ENCODE data around the gene CRYBA2. TPM values are rescaled to one million over a fixed set of nuclear protein-coding genes. Genes with fewer than 3 reads are reported as not detected.
A peak's percentile ranks its signal among the peaks of the same experiment; 100 is the strongest.

Gene CRYBA2
- total and polyA plus RNA-seq, 2 experiments from 2014 or later, result not detected

DNA sequence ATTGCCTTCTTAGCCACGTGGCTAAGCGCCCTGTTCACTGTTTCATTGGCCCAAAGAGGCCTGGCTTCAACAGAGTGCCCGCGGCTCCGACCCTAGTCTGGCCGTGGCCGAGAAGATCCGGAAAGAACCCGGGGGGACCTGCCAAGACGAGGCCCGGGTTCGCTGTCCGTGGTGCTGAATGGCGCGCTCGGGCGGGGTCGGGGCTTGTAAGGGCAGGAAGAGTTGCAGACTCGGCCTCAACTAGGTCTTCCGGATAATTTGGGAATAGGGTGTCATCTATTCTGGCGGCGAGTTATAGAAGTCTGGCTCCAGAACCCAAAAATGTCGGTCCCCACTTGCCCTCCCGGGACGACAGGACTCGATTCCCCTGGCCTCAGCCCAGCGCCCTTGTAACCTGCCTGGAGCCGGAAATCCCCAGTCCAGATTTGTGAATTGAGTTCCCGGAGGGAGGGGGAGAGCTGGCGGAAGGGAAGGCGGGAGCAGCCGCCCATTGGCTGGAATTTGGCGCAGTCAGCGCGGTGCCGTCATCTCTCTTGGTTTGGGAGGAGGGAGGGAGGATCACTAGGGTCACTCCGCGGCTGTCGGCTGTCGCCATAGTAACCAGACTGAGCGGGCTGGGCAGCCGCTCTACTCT, 30.2 kb downstream of the CRYBA2 start:
- no peaks in the 10 kb centered on the region for H3K9me3 ChIP-seq (ENCODE audit: low read depth)
- no peak for TF ChIP-seq CTCF (IDR thresholded peaks at IDR 0.05; ENCODE audit: low read depth, low read length)
- peak; percentile 97 to 99 for DNase-seq (ENCODE audit: low read depth in 1 of 2, low spot score in 1 of 2)
- peaks cover 8% of the 10 kb centered on the region for H3K4me1 ChIP-seq (ENCODE audit: low read depth)
- peak overlapping the region; percentile 34 for H3K4me3 ChIP-seq
- no peaks in the 10 kb centered on the region for H3K36me3 ChIP-seq
- H3K27ac ChIP-seq, result no peak overlapping the region
- H3K27me3 ChIP-seq, result peaks cover 57% of the 10 kb centered on the region

DNA sequence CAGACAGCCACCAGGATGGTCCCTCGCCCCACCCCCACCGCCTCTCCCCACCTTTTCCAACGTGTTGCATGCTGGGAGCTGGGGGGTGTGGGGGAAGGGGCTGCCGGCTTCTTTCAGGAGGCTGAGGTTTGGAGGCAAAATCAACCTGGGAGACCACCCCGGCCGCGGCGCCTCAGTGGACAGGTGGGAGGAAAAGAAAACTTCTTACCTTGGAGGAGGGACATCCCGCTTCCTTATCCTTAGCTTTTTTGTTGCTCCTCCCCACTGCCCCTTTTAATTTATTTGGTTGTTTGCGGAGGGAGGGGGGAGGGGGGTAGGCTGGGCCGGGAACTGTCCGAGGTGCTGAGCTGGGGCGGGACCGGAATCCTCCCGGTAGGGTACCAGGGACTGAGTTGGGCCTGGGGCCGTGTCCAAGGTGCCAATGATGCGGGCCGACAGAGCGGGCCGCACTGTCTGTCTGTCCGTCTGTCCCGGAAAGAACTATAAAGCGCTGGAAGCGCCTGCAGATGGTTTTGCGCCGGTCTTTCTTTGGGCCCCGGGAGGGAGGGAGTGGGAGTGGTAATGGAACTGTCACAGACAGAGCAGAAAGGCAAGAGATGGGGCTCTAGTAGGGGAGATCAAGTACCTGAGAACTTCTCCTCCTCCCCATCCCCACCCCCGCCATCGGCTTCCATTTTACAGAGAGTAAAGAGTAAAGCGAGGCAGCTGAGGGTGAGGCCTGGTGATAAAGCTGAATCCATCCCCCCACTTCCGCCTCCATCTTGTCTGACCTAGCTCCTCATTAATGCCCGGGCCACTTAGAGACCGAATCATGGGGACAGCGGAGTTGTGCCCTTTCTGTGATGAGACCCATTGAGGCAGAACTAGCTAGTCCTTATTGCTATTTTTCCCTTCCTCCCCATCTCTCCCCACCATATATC, 31.3 kb downstream of the CRYBA2 start:
- H3K27me3 ChIP-seq, result peaks cover 58% of the 10 kb centered on the region
- H3K4me3 ChIP-seq, result no peak overlapping the region
- peak in 1 of 2 donors; percentile 59 for DNase-seq (ENCODE audit: low read depth in 1 of 2, low spot score in 1 of 2)
- H3K27ac ChIP-seq, result no peak overlapping the region
- no peaks in the 10 kb centered on the region for H3K9me3 ChIP-seq (ENCODE audit: low read depth)
- TF ChIP-seq CTCF (IDR thresholded peaks at IDR 0.05; ENCODE audit: low read depth, low read length), result no peak
- H3K36me3 ChIP-seq, result no peaks in the 10 kb centered on the region
- peaks cover 8% of the 10 kb centered on the region for H3K4me1 ChIP-seq (ENCODE audit: low read depth)

DNA sequence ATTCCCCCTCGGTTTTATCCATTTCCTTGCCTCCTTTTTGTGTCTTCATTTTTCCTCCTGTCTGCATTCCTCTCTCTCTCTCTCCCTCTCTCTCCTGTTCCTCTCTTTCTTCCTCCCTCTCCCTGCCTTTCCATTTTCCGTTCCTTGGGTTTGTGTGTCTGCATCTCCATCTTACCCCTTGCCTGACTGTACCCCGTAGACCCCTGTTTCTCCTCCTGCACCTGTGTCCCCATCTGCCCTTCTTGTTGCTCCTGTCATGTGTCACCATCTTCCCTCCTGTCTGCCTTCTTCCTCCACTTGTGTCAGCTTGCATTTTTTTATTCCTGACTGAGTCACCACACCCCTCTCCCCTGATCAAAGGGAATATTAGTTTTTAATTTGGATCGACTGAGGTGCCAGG, 32.0 kb downstream of the CRYBA2 start:
- H3K4me1 ChIP-seq (ENCODE audit: low read depth), result peaks cover 8% of the 10 kb centered on the region
- H3K27ac ChIP-seq, result no peak overlapping the region
- no peaks in the 10 kb centered on the region for H3K9me3 ChIP-seq (ENCODE audit: low read depth)
- DNase-seq (ENCODE audit: low read depth in 1 of 2, low spot score in 1 of 2), result no peak
- no peak overlapping the region for H3K4me3 ChIP-seq
- H3K36me3 ChIP-seq, result no peaks in the 10 kb centered on the region
- peaks cover 60% of the 10 kb centered on the region for H3K27me3 ChIP-seq
- TF ChIP-seq CTCF (IDR thresholded peaks at IDR 0.05; ENCODE audit: low read depth, low read length), result no peak

GRCh38 chr2:218960309-218961165, 32.7 kb downstream of the CRYBA2 start:
- no peak for DNase-seq (ENCODE audit: low read depth in 1 of 2, low spot score in 1 of 2)
- Histone ChIP-seq H3K27ac (no peak overlapping the region), H3K27me3 (peaks cover 65% of the 10 kb centered on the region), H3K4me1 (ENCODE audit: low read depth) (peaks cover 8% of the 10 kb centered on the region), H3K9me3 (ENCODE audit: low read depth) (no peaks in the 10 kb centered on the region), H3K4me3 (no peak overlapping the region), H3K36me3 (no peaks in the 10 kb centered on the region)
- TF ChIP-seq CTCF (IDR thresholded peaks at IDR 0.05; ENCODE audit: low read depth, low read length), result no peak

DNA sequence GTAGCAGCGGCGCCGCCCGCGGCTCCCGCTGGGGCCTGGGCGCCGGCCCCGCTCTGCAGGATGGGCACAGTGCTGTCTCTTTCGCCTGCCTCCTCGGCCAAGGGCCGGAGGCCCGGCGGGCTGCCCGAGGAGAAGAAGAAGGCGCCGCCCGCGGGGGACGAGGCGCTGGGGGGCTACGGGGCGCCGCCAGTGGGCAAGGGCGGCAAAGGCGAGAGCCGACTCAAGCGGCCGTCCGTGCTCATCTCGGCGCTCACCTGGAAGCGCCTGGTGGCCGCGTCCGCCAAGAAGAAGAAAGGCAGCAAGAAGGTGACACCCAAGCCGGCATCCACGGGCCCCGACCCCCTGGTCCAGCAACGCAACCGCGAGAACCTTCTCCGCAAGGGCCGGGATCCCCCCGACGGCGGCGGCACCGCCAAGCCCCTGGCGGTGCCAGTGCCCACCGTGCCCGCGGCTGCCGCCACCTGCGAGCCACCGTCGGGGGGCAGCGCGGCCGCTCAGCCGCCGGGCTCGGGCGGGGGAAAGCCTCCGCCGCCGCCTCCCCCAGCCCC, 33.4 kb downstream of the CRYBA2 start:
- Histone ChIP-seq H3K4me1 (ENCODE audit: low read depth) (peaks cover 8% of the 10 kb centered on the region), H3K36me3 (no peaks in the 10 kb centered on the region), H3K4me3 (peak overlapping the region; percentile 51), H3K9me3 (ENCODE audit: low read depth) (no peaks in the 10 kb centered on the region), H3K27me3 (peaks cover 71% of the 10 kb centered on the region), H3K27ac (no peak overlapping the region)
- TF ChIP-seq CTCF (IDR thresholded peaks at IDR 0.05; ENCODE audit: low read depth, low read length), result no peak
- DNase-seq (ENCODE audit: low read depth in 1 of 2, low spot score in 1 of 2), result no peak

Data from cardiac muscle cell (in vitro differentiated cells and primary cell).